LNCaP clone FGC (cell line): Measurements from ENCODE around the gene PHLPP2.

Experiments
- DNase-seq: peaks from one replicate; pipeline ENCODE4 v3.0.0-alpha.2; 2011; ENCODE audit warnings: low read depth
- H3K4me3 ChIP-seq: 2 replicates; pipeline ENCODE4 v1.5.1; 2011; ENCODE audit warnings: mild to moderate bottlenecking, low read depth, low read length, control low read depth
- CTCF ChIP-seq: IDR thresholded peaks from 2 replicates; pipeline ENCODE4 v1.5.1; 2012; ENCODE audit warnings: mild to moderate bottlenecking; ENCODE audit not compliant: control insufficient read depth, insufficient read depth; ENCODE audit errors: extremely low read depth

PHLPP2 gene

DNA sequence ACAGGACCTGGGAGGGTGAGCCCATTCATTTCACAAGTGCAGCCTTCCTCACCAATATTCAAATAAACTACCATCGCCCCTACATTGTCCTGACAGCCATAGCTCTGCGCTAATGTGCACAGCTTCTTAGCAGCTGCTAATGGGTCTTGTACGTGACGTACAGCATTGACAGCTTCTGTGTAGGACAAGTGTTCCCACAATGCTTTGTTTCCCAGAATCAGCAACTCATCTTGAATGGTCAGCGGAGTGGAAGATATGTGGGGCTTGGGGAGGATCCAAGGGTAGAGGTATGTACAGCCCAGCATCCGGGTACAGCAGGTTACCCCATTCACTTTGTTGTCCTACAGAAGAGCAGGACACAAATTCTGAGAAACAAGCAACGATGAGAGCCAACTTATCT, 74.8 kb downstream of the PHLPP2 start:
- DNase-seq: no peak

GRCh38 chr16:71648921-71649320, 75.6 kb downstream of the PHLPP2 start:
- TF ChIP-seq CTCF: peak; percentile 44
- DNase-seq: no peak
- H3K4me3 ChIP-seq: no peak overlapping the region

More for the DNA sequence above, 74.8 kb downstream of the PHLPP2 start:
- no peak overlapping the region for H3K4me3 ChIP-seq
- no peak for TF ChIP-seq CTCF

GRCh38 chr16:71648162-71648561, 76.3 kb downstream of the PHLPP2 start:
- TF ChIP-seq CTCF: no peak
- DNase-seq: no peak

GRCh38 chr16:71647391-71647790, 77.1 kb downstream of the PHLPP2 start:
- no peak overlapping the region for H3K4me3 ChIP-seq
- no peak for DNase-seq
- TF ChIP-seq CTCF: no peak

More at GRCh38 chr16:71648162-71648561, 76.3 kb downstream of the PHLPP2 start:
- no peak overlapping the region for H3K4me3 ChIP-seq

- peak; percentile 61 for TF ChIP-seq CTCF
- DNase-seq: no peak
- H3K4me3 ChIP-seq: no peak overlapping the region
Observed at GRCh38 chr16:71645450-71645849, 79.1 kb downstream of the PHLPP2 start.

DNA sequence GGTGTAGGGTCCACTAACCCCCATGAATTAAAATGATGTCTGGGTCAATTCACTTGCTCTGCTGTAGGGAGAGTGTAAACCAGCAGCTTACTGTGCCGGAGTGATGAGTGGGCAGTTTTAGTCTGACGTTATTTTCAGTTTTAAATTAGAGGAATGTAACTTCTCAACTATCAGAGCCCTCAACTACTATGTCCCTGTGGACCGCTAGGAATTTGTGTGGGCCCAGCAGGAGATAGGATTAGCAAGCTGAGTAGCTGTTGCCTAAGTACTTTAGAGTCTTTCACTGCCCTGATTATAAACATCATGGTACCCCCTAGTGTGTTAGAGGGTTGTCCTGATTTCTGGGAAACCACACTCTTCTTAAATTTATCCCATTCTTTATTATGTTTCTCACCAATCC, 87.1 kb downstream of the PHLPP2 start:
- TF ChIP-seq CTCF: no peak
- H3K4me3 ChIP-seq: no peak overlapping the region
- no peak for DNase-seq

DNA sequence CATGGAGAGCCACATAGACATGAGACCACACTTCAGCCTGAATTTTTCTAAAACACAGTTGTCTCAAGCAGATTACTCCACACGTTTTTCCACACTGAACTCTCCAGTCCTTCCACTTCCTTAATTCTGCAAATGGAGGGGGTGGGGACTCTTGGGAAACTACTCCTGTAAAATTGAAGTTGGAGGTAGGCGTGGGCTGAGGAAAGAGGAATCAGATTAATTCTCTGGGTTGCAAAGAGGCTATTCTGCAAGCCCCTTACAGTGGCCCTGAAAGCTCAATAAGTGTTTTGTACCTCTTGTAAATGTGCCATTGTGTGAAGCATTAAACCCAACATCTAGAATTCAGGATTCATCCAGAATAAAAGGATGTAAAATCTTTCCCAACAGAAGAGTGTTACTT, 88.9 kb downstream of the PHLPP2 start:
- no peak for TF ChIP-seq CTCF
- DNase-seq: no peak
- H3K4me3 ChIP-seq: no peak overlapping the region
